GM11168 (cell line): ENCODE data around the gene TMEM126A.
"Not testable (repeated sequence)": the region's sequence is repeated elsewhere in the genome, so short reads cannot be mapped to it uniquely, and the experiment has no call there.

ENCODE experiments used
- in situ Hi-C: fragments of 300-500 bp; cut with MboI; formaldehyde crosslinking; loops from one replicate; pipeline ENCODE4 v1.12.0; 2022; ENCODE audit warnings: low sequenced_read_pairs; ENCODE audit not compliant: unreplicated experiment

Gene TMEM126A

GRCh38 chr11:85647604-85648299 lies at the start of gene TMEM126A:
TMEM126A (plus strand) TSS chr11:85647967; CDS start chr11:85650256, 2,289 bp downstream.
- in situ Hi-C loops, result no loop called here

- in situ Hi-C loops, result no loop called here
Observed at GRCh38 chr11:85599083-85599482, 48.7 kb upstream of the TMEM126A start.

GRCh38 chr11:85602526-85603213 lies 45.1 kb upstream of the TMEM126A start:
- in situ Hi-C loops, result no loop called here

GRCh38 chr11:85603220-85603619 lies 44.5 kb upstream of the TMEM126A start:
- in situ Hi-C loops, result no loop called here

GRCh38 chr11:85606237-85606636 lies 41.5 kb upstream of the TMEM126A start:
- in situ Hi-C loops, result not testable (repeated sequence)

- in situ Hi-C loops, result not testable (repeated sequence)
Observed at GRCh38 chr11:85608621-85609020, 39.1 kb upstream of the TMEM126A start.

- in situ Hi-C loops, result not testable (repeated sequence)
Observed at GRCh38 chr11:85609286-85609685, 38.5 kb upstream of the TMEM126A start.

GRCh38 chr11:85611643-85612042 lies 36.1 kb upstream of the TMEM126A start:
- in situ Hi-C loops, result not testable (repeated sequence)

- in situ Hi-C loops, result no loop called here
Observed at GRCh38 chr11:85619499-85619898, 28.3 kb upstream of the TMEM126A start.

- in situ Hi-C loops, result no loop called here
Observed at GRCh38 chr11:85620256-85620655, 27.5 kb upstream of the TMEM126A start.

GRCh38 chr11:85626496-85626895 lies 21.3 kb upstream of the TMEM126A start:
- in situ Hi-C loops, result no loop called here

GRCh38 chr11:85627332-85627997 lies 20.3 kb upstream of the TMEM126A start, which contains the start of gene DLG2:
DLG2 (minus strand) TSS chr11:85627344.
- in situ Hi-C loops, result no loop called here

- in situ Hi-C loops, result no loop called here
Observed at GRCh38 chr11:85627998-85628770, 19.6 kb upstream of the TMEM126A start, which contains the start of gene TMEM126B. TMEM126B (plus strand) TSS chr11:85628593; CDS start chr11:85628608, 15 bp downstream.

GRCh38 chr11:85628771-85629341 lies 18.9 kb upstream of the TMEM126A start:
- in situ Hi-C loops, result no loop called here

GRCh38 chr11:85634747-85635146 lies 13.0 kb upstream of the TMEM126A start:
- in situ Hi-C loops, result no loop called here

GRCh38 chr11:85643191-85643614 lies 4.6 kb upstream of the TMEM126A start:
- in situ Hi-C loops, result no loop called here

GRCh38 chr11:85647078-85647477 lies 689 bp upstream of the TMEM126A start:
- in situ Hi-C loops, result no loop called here

GRCh38 chr11:85651118-85651517 lies 3.4 kb downstream of the TMEM126A start:
- in situ Hi-C loops, result no loop called here

GRCh38 chr11:85652786-85653447 lies 5.2 kb downstream of the TMEM126A start:
- in situ Hi-C loops, result no loop called here
